ENCODE results near the gene YKT6.

YKT6 gene

DNA sequence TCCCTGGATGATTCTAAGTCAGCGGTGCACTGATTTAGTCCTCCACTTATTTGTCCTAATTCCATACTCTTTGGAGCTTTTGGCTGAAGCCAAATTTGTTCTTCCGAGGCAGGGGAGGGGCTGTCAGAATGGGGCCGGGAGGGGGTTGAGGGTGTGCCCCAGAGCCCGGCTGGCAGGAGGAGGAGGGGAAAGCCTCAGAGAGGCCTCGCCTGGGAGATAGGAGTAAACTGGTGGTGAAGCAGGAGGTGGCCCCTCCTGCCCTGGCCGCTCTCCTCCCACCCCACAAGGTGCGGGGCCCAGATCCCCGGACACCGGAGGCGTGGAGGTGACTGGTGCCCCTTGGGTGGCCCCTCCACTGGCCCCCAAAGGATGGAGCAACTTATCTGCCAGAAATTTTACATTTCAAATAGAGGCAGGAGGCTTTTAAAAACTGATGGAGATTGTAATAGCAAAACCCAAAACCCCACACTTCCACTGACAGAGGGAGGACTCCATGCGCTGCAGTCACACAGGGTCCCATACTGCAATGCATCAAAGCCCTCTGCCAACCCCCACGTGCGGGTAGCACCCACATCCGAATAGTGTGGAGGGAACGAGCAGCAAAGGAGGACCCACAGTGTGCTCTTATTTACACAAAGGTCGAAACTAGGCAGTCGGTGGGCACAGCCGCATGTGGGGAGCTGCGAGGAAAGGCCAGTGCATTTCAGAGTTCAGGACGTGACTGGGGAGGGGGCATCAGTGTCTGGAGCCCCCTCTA lies 62.7 kb downstream of the YKT6 start:
- no peak for FAIRE-seq

Data from endometrium (tissue), 2 donors.